ENCODE results near the gene P4HB. TPM values are rescaled to one million over a fixed set of nuclear protein-coding genes. Genes with fewer than 3 reads are reported as not detected.

Gene P4HB
- total and polyA plus RNA-seq, 8 donors, result 876 to 2,130 (median 1,346) TPM

DNA sequence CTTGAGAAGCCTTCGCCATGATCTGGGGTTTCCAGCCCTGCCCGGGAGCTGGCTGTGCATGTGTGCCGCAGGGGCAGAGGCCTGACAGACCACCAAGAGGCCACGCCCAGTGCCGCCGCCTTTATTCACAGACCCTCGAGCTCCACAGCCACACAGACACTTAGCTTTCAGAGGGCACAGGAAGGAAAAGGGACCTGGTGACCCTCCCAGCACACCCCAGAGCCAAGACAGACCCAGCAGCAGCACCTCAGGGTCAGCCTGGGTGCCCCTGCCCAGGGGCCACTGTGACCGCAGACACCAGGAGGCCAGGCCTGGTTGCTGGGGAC is 38.1 kb downstream of the P4HB start:
- Histone ChIP-seq H3K4me1 (peaks cover 16 to 19% (median 16%) of the 10 kb centered on the region in 3 donors), H3K9me3 (no peaks in the 10 kb centered on the region), H3K36me3 (peaks cover 0 to 5% (median 0%) of the 10 kb centered on the region in 3 donors), H3K27ac (peak overlapping the region; percentile 85 to 99 (median 94)), H3K27me3 (no peaks in the 10 kb centered on the region), H3K4me3 (no peak overlapping the region)
- intact Hi-C loops (cut with DNase I), result no loop called here
- TF ChIP-seq, protein P1, sequence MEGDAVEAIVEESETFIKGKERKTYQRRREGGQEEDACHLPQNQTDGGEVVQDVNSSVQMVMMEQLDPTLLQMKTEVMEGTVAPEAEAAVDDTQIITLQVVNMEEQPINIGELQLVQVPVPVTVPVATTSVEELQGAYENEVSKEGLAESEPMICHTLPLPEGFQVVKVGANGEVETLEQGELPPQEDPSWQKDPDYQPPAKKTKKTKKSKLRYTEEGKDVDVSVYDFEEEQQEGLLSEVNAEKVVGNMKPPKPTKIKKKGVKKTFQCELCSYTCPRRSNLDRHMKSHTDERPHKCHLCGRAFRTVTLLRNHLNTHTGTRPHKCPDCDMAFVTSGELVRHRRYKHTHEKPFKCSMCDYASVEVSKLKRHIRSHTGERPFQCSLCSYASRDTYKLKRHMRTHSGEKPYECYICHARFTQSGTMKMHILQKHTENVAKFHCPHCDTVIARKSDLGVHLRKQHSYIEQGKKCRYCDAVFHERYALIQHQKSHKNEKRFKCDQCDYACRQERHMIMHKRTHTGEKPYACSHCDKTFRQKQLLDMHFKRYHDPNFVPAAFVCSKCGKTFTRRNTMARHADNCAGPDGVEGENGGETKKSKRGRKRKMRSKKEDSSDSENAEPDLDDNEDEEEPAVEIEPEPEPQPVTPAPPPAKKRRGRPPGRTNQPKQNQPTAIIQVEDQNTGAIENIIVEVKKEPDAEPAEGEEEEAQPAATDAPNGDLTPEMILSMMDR (IDR thresholded peaks at IDR 0.05), result no peak
- DNase-seq (no peak), ATAC-seq (peak in 1 of 4 donors; percentile 2), FAIRE-seq (no peak)
- 88 to 98% methylated on average over 4 to 8 of the region's 8 CpGs for WGBS, 2 donors

DNA sequence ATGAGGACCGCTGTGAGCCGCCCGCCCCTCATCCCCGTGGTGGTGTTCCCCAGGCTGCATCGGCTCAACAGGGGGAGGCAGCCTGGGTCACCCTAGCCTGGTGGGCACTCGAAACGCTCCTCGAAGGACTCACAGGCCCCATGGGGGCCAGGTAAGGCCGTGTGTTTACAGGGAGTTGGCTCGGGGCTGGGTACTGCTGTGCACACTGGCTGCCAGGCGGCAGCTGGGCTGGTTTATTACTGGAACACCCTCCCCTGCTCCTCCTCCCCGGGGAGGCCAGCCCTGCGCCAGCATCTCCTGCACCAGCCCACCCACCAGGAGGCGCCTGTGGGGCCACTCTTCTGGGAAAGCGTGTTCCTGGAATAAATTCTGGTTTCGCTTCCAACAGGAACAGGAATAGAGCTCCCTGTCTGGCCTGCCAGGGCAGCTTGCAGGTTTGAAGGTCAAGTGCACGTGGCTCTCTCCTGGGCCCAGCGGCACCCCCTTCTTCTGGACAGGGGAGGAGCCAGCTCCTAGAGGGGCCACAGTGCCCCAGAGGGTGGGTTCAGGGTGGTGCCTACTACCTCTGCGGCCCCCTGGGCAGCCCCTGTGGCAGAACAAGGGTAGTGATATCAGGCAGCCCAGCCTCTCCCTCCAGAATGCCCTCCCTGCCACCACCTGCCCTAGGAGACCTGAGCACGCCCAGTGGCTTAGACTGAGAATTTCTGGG is 38.6 kb downstream of the P4HB start:
- intact Hi-C loops (cut with DNase I), result no loop called here
- peak overlapping the region; percentile 85 to 99 (median 94) for H3K27ac ChIP-seq
- ATAC-seq, result peak; percentile 92 to 96 (median 94)
- DNase-seq, result peak; percentile 95 to 98 (median 97)
- peaks cover 16 to 19% (median 16%) of the 10 kb centered on the region in 3 donors for H3K4me1 ChIP-seq
- WGBS, 2 donors, result 17 to 20% methylated on average over 19 to 20 of the region's 20 CpGs
- FAIRE-seq, result no peak
- H3K36me3 ChIP-seq, result peaks cover 0 to 5% (median 0%) of the 10 kb centered on the region in 3 donors
- H3K27me3 ChIP-seq, result no peaks in the 10 kb centered on the region
- TF ChIP-seq, protein P1 (IDR thresholded peaks at IDR 0.05), result peak; percentile 71 to 81 (median 72)
- H3K4me3 ChIP-seq, result no peak overlapping the region
- no peaks in the 10 kb centered on the region for H3K9me3 ChIP-seq

DNA sequence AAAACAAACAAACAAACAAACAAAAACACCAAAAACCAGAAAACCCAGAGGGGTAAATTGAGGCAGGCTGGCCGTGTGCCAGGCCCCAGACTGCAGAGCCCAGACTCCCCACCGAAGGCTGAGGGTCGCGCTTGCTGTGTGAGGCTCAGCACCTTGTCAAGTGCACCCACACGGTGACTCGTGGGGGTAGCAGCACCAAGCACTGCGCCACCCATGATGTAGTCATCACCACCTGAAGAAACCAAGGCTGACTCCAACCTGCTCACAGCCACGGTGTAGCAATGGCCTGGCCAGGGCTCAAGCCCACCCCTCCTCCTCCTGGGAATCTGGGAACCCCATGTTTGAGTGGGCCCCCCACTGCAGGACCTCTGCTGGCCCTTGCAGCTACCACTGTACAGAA is 39.2 kb downstream of the P4HB start:
- DNase-seq (peak in 2 of 6 donors; percentile 49 to 74), ATAC-seq (peak in 3 of 4 donors; percentile 6 to 11 (median 11)), FAIRE-seq (no peak)
- intact Hi-C loops (cut with DNase I), result no loop called here
- WGBS, 2 donors, result 70 to 81% methylated on average over 8 of the region's 8 CpGs
- no peak overlapping the region for H3K4me3 ChIP-seq
- peak overlapping the region; percentile 85 to 99 (median 94) for H3K27ac ChIP-seq
- no peaks in the 10 kb centered on the region for H3K9me3 ChIP-seq
- peaks cover 16 to 19% (median 16%) of the 10 kb centered on the region in 3 donors for H3K4me1 ChIP-seq
- H3K36me3 ChIP-seq, result peaks cover 0 to 5% (median 0%) of the 10 kb centered on the region in 3 donors
- TF ChIP-seq, protein P1 (IDR thresholded peaks at IDR 0.05), result no peak
- H3K27me3 ChIP-seq, result no peaks in the 10 kb centered on the region

DNA sequence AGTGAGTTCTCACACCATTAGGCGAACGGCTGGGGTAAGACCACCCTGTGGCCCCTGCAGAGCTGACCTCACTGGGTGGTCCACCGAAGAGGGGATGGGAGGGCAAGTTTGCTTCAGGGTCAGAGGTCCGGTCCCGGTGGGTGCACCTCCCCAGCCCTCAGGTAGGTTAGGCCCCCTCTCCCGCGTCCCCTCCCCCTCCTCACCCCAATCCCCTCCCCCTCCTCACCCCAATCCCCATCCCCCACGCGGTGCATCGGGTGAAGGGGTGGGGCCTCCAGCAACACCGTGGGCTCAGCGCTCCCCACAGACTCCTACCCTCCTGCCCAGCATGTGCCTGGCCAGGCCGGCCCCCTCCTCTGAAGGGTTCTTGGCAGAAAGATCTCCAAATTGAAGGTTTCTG is 40.6 kb downstream of the P4HB start:
- H3K36me3 ChIP-seq, result peaks cover 0 to 5% (median 0%) of the 10 kb centered on the region in 3 donors

More for the DNA sequence above, 40.6 kb downstream of the P4HB start:
- H3K27ac ChIP-seq, result no peak overlapping the region
- H3K27me3 ChIP-seq, result no peaks in the 10 kb centered on the region
- H3K4me1 ChIP-seq, result peaks cover 16 to 19% (median 16%) of the 10 kb centered on the region in 3 donors
- no peak for FAIRE-seq
- H3K9me3 ChIP-seq, result no peaks in the 10 kb centered on the region
- TF ChIP-seq, protein P1 (IDR thresholded peaks at IDR 0.05), result no peak
- DNase-seq, result peak in 1 of 6 donors; percentile 63
- WGBS, 2 donors, result 31 to 48% methylated on average over 10 to 13 of the region's 13 CpGs
- ATAC-seq, result no peak
- intact Hi-C loops (cut with DNase I), result no loop called here
- H3K4me3 ChIP-seq, result no peak overlapping the region

Data from pancreas (tissue), 10 donors.